ENCODE results near the gene PDE11A. TPM values are rescaled to one million over a fixed set of nuclear protein-coding genes. Genes with fewer than 3 reads are reported as not detected.

Gene PDE11A
- total and polyA plus RNA-seq, 2 experiments from 2014 or later, result 1.7 to 3.6 TPM

DNA sequence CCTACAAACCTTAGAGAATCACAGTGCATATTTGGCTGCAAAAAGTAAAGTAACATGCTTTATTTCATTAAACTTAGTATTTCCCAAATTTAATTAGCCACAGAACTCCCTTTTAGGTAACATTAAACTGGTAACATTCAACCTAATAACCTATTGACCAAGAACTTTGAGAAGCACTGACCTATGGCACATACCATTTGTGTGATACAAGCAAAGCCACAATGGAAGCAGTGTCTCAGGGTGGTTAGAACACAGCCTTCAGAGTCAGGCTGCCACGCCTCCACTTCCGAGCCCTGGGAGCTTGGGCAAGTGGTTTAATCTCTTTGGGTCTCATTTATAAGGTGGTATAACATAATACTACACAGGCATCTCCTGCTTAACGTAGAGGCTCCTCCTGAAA, 301.4 kb downstream of the PDE11A start:
- Histone ChIP-seq H3K4me1 (ENCODE audit: low read depth) (no peaks in the 10 kb centered on the region), H3K4me3 (no peak overlapping the region), H3K9me3 (ENCODE audit: low read depth) (no peaks in the 10 kb centered on the region), H3K36me3 (no peaks in the 10 kb centered on the region), H3K27me3 (no peaks in the 10 kb centered on the region), H3K27ac (no peak overlapping the region)
- TF ChIP-seq, protein P1, sequence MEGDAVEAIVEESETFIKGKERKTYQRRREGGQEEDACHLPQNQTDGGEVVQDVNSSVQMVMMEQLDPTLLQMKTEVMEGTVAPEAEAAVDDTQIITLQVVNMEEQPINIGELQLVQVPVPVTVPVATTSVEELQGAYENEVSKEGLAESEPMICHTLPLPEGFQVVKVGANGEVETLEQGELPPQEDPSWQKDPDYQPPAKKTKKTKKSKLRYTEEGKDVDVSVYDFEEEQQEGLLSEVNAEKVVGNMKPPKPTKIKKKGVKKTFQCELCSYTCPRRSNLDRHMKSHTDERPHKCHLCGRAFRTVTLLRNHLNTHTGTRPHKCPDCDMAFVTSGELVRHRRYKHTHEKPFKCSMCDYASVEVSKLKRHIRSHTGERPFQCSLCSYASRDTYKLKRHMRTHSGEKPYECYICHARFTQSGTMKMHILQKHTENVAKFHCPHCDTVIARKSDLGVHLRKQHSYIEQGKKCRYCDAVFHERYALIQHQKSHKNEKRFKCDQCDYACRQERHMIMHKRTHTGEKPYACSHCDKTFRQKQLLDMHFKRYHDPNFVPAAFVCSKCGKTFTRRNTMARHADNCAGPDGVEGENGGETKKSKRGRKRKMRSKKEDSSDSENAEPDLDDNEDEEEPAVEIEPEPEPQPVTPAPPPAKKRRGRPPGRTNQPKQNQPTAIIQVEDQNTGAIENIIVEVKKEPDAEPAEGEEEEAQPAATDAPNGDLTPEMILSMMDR (IDR thresholded peaks at IDR 0.05; ENCODE audit: low read depth, low read length), result no peak
- peak in 1 of 2 donors; percentile 33 for DNase-seq (ENCODE audit: low read depth in 1 of 2, low spot score in 1 of 2)

DNA sequence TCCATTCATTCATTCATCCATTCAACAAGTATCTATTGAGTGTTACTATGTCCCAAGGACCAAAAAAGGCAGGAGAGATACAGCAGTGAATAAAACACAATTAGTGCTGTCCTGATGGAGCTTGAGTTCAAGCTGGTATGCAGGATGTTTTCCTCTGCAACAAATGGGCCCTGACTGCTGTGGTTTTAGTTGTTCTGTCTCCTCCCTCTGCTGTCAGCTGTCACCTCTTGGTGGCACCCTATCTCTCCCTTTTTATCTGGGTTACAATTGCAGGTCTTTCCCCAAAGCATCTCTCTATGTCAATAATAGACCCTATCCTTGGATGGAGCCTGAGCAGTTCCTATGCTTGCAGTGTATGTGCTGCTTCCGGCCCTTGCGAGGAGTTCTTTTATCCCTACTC, 304.8 kb downstream of the PDE11A start:
- no peak overlapping the region for H3K27ac ChIP-seq
- H3K36me3 ChIP-seq, result no peaks in the 10 kb centered on the region
- no peak overlapping the region for H3K4me3 ChIP-seq
- no peak for DNase-seq (ENCODE audit: low read depth in 1 of 2, low spot score in 1 of 2)
- TF ChIP-seq, protein P1 (IDR thresholded peaks at IDR 0.05; ENCODE audit: low read depth, low read length), result no peak
- H3K4me1 ChIP-seq (ENCODE audit: low read depth), result no peaks in the 10 kb centered on the region
- no peaks in the 10 kb centered on the region for H3K27me3 ChIP-seq
- H3K9me3 ChIP-seq (ENCODE audit: low read depth), result no peaks in the 10 kb centered on the region

DNA sequence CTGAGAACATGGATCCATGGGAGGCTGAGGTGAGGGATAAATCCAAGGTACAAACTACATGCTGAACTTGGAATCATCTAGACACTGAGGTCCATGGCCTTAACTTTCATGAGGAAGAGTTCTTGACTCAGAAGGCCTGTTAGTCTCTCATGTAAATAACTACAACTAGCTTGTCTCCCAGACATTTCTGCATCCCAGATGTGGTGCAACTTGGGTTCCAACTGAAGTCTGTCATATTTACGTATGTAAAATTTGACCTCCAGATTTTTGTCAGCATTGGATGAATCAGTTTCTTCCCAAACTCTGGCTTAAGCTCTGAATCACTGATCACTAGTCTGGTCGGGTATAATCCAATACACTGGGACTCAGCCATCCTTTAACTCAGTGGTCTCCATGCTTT, 306.9 kb downstream of the PDE11A start:
- H3K27me3 ChIP-seq, result no peaks in the 10 kb centered on the region
- no peak overlapping the region for H3K4me3 ChIP-seq
- no peak for DNase-seq (ENCODE audit: low read depth in 1 of 2, low spot score in 1 of 2)
- H3K36me3 ChIP-seq, result no peaks in the 10 kb centered on the region
- no peaks in the 10 kb centered on the region for H3K4me1 ChIP-seq (ENCODE audit: low read depth)
- H3K27ac ChIP-seq, result no peak overlapping the region
- TF ChIP-seq, protein P1 (IDR thresholded peaks at IDR 0.05; ENCODE audit: low read depth, low read length), result no peak
- no peaks in the 10 kb centered on the region for H3K9me3 ChIP-seq (ENCODE audit: low read depth)

DNA sequence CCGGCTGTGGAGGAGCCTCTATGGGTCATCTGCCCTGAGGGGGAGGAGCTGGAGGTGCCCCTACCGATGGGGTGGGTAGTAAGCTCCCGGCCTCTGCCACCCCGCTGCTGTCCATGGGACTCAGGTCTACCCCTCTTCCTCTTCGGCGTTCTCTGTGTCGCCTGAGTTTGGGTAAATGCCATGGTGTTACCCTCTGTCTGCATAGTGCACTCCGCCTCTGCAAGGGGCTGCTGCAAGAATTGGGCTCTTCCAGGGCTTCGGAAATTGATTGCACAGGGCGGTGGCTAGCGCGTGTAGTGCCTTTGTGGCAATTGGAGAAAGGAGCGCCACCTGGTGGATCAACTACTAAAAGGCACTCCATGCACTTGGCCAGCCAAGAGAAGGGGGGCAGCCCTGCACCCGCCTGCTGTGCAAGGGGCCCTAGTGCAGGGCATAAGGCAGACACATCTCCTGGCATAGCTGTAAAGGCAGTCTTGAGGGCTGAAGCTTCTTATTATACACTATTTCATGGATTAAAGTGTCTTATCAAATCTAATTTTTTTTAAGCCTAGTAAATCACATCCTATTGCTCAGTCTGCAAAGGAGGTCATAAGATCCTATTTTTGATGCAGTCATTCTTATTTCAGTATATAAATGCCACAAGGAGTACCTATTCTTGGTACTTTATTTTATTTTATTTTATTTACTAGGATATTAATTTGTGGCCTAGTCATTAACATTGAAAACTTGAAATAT, 308.9 kb downstream of the PDE11A start:
- no peaks in the 10 kb centered on the region for H3K27me3 ChIP-seq
- TF ChIP-seq, protein P1 (IDR thresholded peaks at IDR 0.05; ENCODE audit: low read depth, low read length), result peak; percentile 85
- H3K36me3 ChIP-seq, result no peaks in the 10 kb centered on the region
- peak; percentile 81 to 89 for DNase-seq (ENCODE audit: low read depth in 1 of 2, low spot score in 1 of 2)
- no peak overlapping the region for H3K4me3 ChIP-seq
- peaks cover 13% of the 10 kb centered on the region for H3K4me1 ChIP-seq (ENCODE audit: low read depth)
- no peak overlapping the region for H3K27ac ChIP-seq
- H3K9me3 ChIP-seq (ENCODE audit: low read depth), result no peaks in the 10 kb centered on the region

DNA sequence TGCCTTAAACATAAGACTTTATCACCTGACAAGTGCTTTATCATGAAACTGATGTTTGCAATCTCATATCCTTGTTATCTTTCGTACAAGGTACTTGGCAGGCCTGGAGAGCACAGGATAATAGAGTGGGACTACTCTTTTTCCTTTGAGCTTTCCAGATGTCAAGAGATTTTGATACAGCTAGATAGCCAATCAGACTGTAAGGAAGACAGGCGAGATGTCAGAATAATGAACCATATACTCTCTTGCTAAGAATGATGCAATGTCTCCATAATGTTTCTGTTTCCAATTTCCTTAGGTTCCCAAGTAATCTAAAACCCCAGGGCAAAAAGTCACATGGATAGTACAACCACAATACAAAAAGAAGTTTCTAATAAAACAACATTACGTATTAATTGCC, 313.1 kb downstream of the PDE11A start:
- no peak overlapping the region for H3K4me3 ChIP-seq
- peaks cover 30% of the 10 kb centered on the region for H3K4me1 ChIP-seq (ENCODE audit: low read depth)
- no peak for DNase-seq (ENCODE audit: low read depth in 1 of 2, low spot score in 1 of 2)
- TF ChIP-seq, protein P1 (IDR thresholded peaks at IDR 0.05; ENCODE audit: low read depth, low read length), result no peak
- no peaks in the 10 kb centered on the region for H3K36me3 ChIP-seq
- no peaks in the 10 kb centered on the region for H3K27me3 ChIP-seq
- no peak overlapping the region for H3K27ac ChIP-seq
- no peaks in the 10 kb centered on the region for H3K9me3 ChIP-seq (ENCODE audit: low read depth)
